ENCODE measurements around the gene FBXO10. TPM values are rescaled to one million over a fixed set of nuclear protein-coding genes. Genes with fewer than 3 reads are reported as not detected.

Gene FBXO10
- total RNA-seq, 1 experiment from 2014 or later, result 5.3 TPM

DNA sequence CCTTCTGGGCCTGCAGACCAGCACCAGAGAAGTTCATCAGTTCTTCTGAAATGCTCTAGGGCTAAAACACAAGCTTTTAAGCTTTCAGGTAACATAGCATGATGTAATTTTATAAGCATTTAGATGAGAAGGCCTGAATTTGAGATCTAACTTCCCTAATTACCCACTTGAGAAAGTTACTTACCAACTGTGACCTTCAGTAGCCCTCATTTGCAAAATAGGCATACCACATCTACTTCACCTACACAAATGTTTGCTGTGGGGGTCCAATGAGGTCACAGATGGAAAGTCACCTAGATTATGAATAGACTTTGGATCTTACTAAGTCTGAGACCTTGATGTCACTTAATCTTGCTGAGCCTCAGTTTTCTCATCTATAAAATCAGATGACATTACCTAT is 36.5 kb downstream of the FBXO10 start:
- no peak overlapping the region for H3K27ac ChIP-seq (ENCODE audit: low read depth, low read length)
- no peak overlapping the region for H3K4me2 ChIP-seq (ENCODE audit: low read length)
- H3K4me1 ChIP-seq (ENCODE audit: control insufficient read depth in 1 of 2, insufficient read depth in 2 of 2, low read length in 2 of 2), result no peaks in the 10 kb centered on the region
- CTCF ChIA-PET, result no interaction called here
- no peaks in the 10 kb centered on the region for H3K27me3 ChIP-seq (ENCODE audit: insufficient read depth, low read length)
- H3K4me3 ChIP-seq (replicated peaks in 1 of 2; ENCODE audit: low read depth in 1 of 2, low read length in 2 of 2), result no peak overlapping the region
- no peak overlapping the region for H2AFZ ChIP-seq (ENCODE audit: low read depth, low read length, poor library complexity, severe bottlenecking)
- H3K9ac ChIP-seq (ENCODE audit: low read length), result no peak overlapping the region
- DNase-seq (ENCODE audit: low read depth, low spot score) (no peak), ATAC-seq (no peak)
- H3K9me2 ChIP-seq (ENCODE audit: insufficient read depth), result no peaks in the 10 kb centered on the region
- no peak for TF ChIP-seq SIN3A (IDR thresholded peaks at IDR 0.05; ENCODE audit: low read depth)
- TF ChIP-seq, protein P1, sequence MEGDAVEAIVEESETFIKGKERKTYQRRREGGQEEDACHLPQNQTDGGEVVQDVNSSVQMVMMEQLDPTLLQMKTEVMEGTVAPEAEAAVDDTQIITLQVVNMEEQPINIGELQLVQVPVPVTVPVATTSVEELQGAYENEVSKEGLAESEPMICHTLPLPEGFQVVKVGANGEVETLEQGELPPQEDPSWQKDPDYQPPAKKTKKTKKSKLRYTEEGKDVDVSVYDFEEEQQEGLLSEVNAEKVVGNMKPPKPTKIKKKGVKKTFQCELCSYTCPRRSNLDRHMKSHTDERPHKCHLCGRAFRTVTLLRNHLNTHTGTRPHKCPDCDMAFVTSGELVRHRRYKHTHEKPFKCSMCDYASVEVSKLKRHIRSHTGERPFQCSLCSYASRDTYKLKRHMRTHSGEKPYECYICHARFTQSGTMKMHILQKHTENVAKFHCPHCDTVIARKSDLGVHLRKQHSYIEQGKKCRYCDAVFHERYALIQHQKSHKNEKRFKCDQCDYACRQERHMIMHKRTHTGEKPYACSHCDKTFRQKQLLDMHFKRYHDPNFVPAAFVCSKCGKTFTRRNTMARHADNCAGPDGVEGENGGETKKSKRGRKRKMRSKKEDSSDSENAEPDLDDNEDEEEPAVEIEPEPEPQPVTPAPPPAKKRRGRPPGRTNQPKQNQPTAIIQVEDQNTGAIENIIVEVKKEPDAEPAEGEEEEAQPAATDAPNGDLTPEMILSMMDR (IDR thresholded peaks at IDR 0.05 in 2 of 3, conservative IDR thresholded peaks at IDR 0.05 in 1 of 3; ENCODE audit: borderline replicate concordance in 1 of 3, insufficient read depth in 1 of 3, low read depth in 2 of 3, low read length in 2 of 3), result no peak
- no peak for TF ChIP-seq POLR2AphosphoS5 (IDR thresholded peaks at IDR 0.05; ENCODE audit: low read depth, low read length)
- TF ChIP-seq ZNF274 (IDR thresholded peaks at IDR 0.05; ENCODE audit: low read depth, low read length), result no peak
- TF ChIP-seq SP1 (IDR thresholded peaks at IDR 0.05; ENCODE audit: low read depth), result no peak
- RAD21 ChIA-PET (ENCODE audit: low non-redundant PET in 1 of 2, low total read pairs in 2 of 2, uncharacterized antibody in 2 of 2, unreplicated experiment in 2 of 2), result no interaction called here
- intact Hi-C loops (cut with micrococcal nuclease), result no loop called here
- no peaks in the 10 kb centered on the region for H3K36me3 ChIP-seq (ENCODE audit: control insufficient read depth in 1 of 2, insufficient read depth in 2 of 2, low read length in 2 of 2)
- POLR2A ChIA-PET, result no interaction called here
- BruUV-seq (replicated peaks), result no TSS peak
- no peaks in the 10 kb centered on the region for H3K9me3 ChIP-seq (ENCODE audit: control insufficient read depth in 1 of 2, insufficient read depth in 1 of 2, low read depth in 1 of 2, low read length in 2 of 2)
- no peaks in the 10 kb centered on the region for H4K20me1 ChIP-seq (ENCODE audit: insufficient read depth)
- no peaks in the 10 kb centered on the region for H3K79me2 ChIP-seq (ENCODE audit: insufficient read depth, low read length)

DNA sequence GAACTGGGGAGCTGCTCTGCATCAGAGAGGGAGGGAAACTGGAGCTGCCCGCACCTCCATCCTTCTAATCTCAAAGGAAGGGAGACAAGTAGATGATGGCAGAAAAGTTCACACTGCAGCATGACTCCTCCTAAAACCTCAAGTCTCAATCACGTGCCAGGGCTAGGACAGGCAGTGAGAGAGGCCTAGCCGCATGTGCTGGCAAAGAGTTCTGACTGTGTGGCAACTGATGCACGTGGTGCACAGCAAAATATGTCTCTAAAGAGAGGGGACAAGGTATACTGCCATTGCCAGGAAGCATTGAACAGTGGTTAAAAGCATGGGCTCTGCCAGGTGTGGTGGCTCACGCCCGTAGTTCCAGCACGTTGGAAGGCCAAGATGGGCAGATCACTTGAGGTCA is 38.1 kb downstream of the FBXO10 start:
- Histone ChIP-seq H3K4me2 (ENCODE audit: low read length) (no peak overlapping the region), H3K27ac (ENCODE audit: low read depth, low read length) (no peak overlapping the region), H4K20me1 (ENCODE audit: insufficient read depth) (no peaks in the 10 kb centered on the region), H3K27me3 (ENCODE audit: insufficient read depth, low read length) (no peaks in the 10 kb centered on the region), H3K9ac (ENCODE audit: low read length) (no peak overlapping the region), H3K36me3 (ENCODE audit: control insufficient read depth in 1 of 2, insufficient read depth in 2 of 2, low read length in 2 of 2) (no peaks in the 10 kb centered on the region), H3K9me2 (ENCODE audit: insufficient read depth) (no peaks in the 10 kb centered on the region), H3K79me2 (ENCODE audit: insufficient read depth, low read length) (no peaks in the 10 kb centered on the region), H2AFZ (ENCODE audit: low read depth, low read length, poor library complexity, severe bottlenecking) (no peak overlapping the region), H3K4me1 (ENCODE audit: control insufficient read depth in 1 of 2, insufficient read depth in 2 of 2, low read length in 2 of 2) (no peaks in the 10 kb centered on the region), H3K4me3 (replicated peaks in 1 of 2; ENCODE audit: low read depth in 1 of 2, low read length in 2 of 2) (no peak overlapping the region), H3K9me3 (ENCODE audit: control insufficient read depth in 1 of 2, insufficient read depth in 1 of 2, low read depth in 1 of 2, low read length in 2 of 2) (no peaks in the 10 kb centered on the region)
- TF ChIP-seq JUND (IDR thresholded peaks at IDR 0.05) (no peak), EGR1 (IDR thresholded peaks at IDR 0.05; ENCODE audit: low read depth) (no peak), SP1 (IDR thresholded peaks at IDR 0.05; ENCODE audit: low read depth) (no peak), FOSL1 (IDR thresholded peaks at IDR 0.05; ENCODE audit: low read depth) (no peak), EZH2 (IDR thresholded peaks at IDR 0.05) (no peak), POLR2A (IDR thresholded peaks at IDR 0.05; ENCODE audit: borderline replicate concordance, extremely low read depth, insufficient read depth, insufficient read length) (no peak), EZH2phosphoT487 (IDR thresholded peaks at IDR 0.05; ENCODE audit: borderline replicate concordance) (no peak), REST (IDR thresholded peaks at IDR 0.05; ENCODE audit: low read depth) (no peak)
- TF ChIP-seq, protein P1 (IDR thresholded peaks at IDR 0.05 in 2 of 3, conservative IDR thresholded peaks at IDR 0.05 in 1 of 3; ENCODE audit: borderline replicate concordance in 1 of 3, insufficient read depth in 1 of 3, low read depth in 2 of 3, low read length in 2 of 3), result no peak
- intact Hi-C loops (cut with micrococcal nuclease), result no loop called here
- ChIA-PET RAD21 (ENCODE audit: low non-redundant PET in 1 of 2, low total read pairs in 2 of 2, uncharacterized antibody in 2 of 2, unreplicated experiment in 2 of 2) (no interaction called here), POLR2A (no interaction called here), CTCF (no interaction called here)
- DNase-seq (ENCODE audit: low read depth, low spot score) (no peak), ATAC-seq (no peak)
- no TSS peak for BruUV-seq (replicated peaks)
